IPS-20b (cell line): ENCODE measurements around the gene B4GALNT2.
"Not testable (repeated sequence)": the region's sequence is repeated elsewhere in the genome, so short reads cannot be mapped to it uniquely, and the experiment has no call there.

ENCODE experiments used
- H3K27ac ChIP-seq: one replicate; pipeline ENCODE4 v1.5.1; 2013; ENCODE audit warnings: low read length
- H3K27me3 ChIP-seq: 2 replicates; pipeline ENCODE4 v1.6.1; 2013; ENCODE audit warnings: mild to moderate bottlenecking, low read length, inconsistent platforms; ENCODE audit not compliant: insufficient read depth
- H3K36me3 ChIP-seq: 2 replicates; pipeline ENCODE4 v1.6.1; 2013; ENCODE audit warnings: low read depth, mild to moderate bottlenecking, inconsistent platforms, low read length, moderate library complexity; ENCODE audit not compliant: insufficient read depth
- H3K4me1 ChIP-seq: 2 replicates; pipeline ENCODE4 v1.6.1; 2013; ENCODE audit warnings: mild to moderate bottlenecking, control low read depth, inconsistent platforms, low read length, moderate library complexity; ENCODE audit not compliant: insufficient read depth
- H3K4me3 ChIP-seq: 2 replicates; pipeline ENCODE4 v1.5.1; 2013; ENCODE audit warnings: mild to moderate bottlenecking, low read length, inconsistent platforms
- H3K9ac ChIP-seq: 2 replicates; pipeline ENCODE4 v1.6.1; 2013; ENCODE audit warnings: low read depth, mild to moderate bottlenecking, inconsistent platforms, low read length, moderate library complexity
- H3K9me3 ChIP-seq: 2 replicates; pipeline ENCODE4 v1.6.1; 2013; ENCODE audit warnings: mild to moderate bottlenecking, low read depth, low read length, inconsistent platforms; ENCODE audit not compliant: insufficient read depth

Gene B4GALNT2

DNA sequence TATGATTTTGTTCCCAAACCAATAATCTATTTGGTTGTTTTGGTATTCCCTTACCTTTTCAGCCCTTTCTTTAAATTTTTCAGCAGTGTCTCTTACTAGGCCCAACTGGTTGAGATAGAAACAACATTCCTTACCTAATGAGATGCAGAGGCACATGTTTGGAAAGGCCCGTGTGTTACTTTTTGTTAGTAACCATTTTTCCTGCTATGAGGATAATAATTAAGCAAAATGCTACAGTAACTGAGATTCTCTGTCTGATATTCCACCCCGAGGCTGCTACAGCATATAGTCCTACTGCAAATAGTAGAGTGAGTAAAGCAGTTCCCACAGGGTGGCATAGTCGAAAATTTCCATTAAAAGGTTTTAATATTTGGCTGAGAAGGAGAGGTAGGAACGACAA is 10.0 kb upstream of the B4GALNT2 start:
- Histone ChIP-seq H3K9ac (no peak overlapping the region), H3K27ac (no peak overlapping the region), H3K36me3 (no peaks in the 10 kb centered on the region), H3K27me3 (no peaks in the 10 kb centered on the region), H3K4me1 (no peaks in the 10 kb centered on the region), H3K4me3 (no peak overlapping the region), H3K9me3 (peaks cover 10% of the 10 kb centered on the region; the same call in 1 of the 2 replicates)

DNA sequence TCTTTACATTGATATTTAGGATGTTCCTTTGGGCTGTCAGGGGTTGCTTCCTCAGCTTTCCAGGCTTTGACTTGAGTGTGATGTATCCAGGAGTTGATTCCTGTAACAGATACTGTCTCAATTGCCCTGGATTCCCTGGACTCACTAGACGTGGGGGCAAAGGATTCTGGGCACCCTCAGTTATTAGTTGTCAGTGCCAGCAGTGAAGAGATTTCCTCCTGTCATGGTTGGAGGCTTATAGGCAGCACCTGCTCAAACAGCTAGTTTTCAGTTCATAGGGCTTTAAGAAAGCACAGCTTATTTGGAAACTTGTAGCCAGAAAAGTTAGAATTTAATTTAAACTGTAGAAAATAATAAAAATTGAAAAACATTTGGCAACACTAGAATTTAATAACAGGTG is 9.5 kb upstream of the B4GALNT2 start:
- H3K9me3 ChIP-seq, result peaks cover 11% of the 10 kb centered on the region; the same call in 1 of the 2 replicates
- no peaks in the 10 kb centered on the region for H3K36me3 ChIP-seq
- no peaks in the 10 kb centered on the region for H3K4me1 ChIP-seq
- no peaks in the 10 kb centered on the region for H3K27me3 ChIP-seq
- no peak overlapping the region for H3K4me3 ChIP-seq
- H3K27ac ChIP-seq, result no peak overlapping the region
- H3K9ac ChIP-seq, result no peak overlapping the region

DNA sequence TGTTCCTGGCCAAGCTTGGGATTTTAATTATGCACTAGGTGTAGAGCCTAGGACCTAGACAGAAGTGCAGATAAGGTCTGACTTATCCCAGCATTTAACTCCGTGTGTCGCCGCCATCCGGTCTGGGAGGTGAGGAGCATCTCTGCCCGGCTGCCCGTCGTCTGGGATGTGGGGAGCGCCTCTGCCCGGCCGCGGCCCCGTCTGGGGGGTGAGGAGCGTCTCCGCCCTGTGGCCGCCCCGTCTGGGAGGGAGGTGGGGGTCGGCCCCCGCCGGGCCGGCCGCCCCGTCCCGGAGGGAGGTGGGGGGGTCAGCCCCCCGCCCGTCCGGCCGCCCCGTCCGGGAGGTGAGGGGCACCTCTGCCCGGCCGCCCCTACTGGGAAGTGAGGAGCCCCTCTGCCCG is 7.1 kb upstream of the B4GALNT2 start:
- Histone ChIP-seq H3K4me3 (no peak overlapping the region), H3K27me3 (peaks cover 9% of the 10 kb centered on the region)

GRCh38 chr17:49126183-49126859 is 6.2 kb upstream of the B4GALNT2 start:
- H3K27ac ChIP-seq, H3K4me1 ChIP-seq, H3K36me3 ChIP-seq, H3K9ac ChIP-seq, H3K4me3 ChIP-seq: not testable (repeated sequence)
- Histone ChIP-seq H3K27me3 (peaks cover 17% of the 10 kb centered on the region), H3K9me3 (peaks cover 26% of the 10 kb centered on the region)

More for the DNA sequence above, 7.1 kb upstream of the B4GALNT2 start:
- Histone ChIP-seq H3K9me3 (peaks cover 31% of the 10 kb centered on the region), H3K9ac (no peak overlapping the region), H3K4me1 (no peaks in the 10 kb centered on the region), H3K27ac (no peak overlapping the region), H3K36me3 (no peaks in the 10 kb centered on the region)

DNA sequence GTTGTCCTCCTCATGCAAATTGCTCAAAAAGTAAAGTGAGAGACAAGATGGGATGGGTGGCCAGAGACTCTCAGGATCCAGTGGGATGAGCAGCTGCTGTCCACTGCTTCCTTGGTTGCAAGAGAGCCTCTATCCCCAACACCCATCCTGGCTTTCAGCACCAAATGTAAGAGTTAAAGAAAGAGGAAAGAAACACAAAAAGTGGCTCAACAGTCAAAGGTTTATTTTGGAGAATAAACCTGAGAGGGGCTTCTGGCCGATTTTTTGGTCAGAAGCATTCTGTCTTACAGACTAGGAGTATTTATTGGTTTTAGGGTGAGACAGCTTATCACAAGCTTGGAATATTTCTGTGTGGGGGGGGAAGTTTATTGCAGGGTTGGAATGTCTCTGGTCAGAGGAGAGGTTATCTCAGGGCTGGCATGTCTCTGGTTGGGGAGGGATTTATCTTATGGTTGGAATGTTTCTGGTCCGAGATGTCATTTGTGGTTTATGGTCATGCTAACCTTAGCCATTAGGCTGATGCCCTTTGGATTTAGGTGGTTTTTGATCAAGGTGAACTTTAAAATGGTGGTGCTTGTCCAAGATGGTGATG is 3.1 kb upstream of the B4GALNT2 start:
- not testable (repeated sequence) for H3K36me3 ChIP-seq, H3K4me1 ChIP-seq, H3K27ac ChIP-seq, H3K4me3 ChIP-seq, H3K9ac ChIP-seq
- peaks cover 49% of the 10 kb centered on the region for H3K27me3 ChIP-seq
- H3K9me3 ChIP-seq, result peaks cover 21% of the 10 kb centered on the region

- H3K9ac ChIP-seq, result no peak overlapping the region
- H3K4me1 ChIP-seq, result no peaks in the 10 kb centered on the region
- H3K27me3 ChIP-seq, result peaks cover 49% of the 10 kb centered on the region
- no peak overlapping the region for H3K27ac ChIP-seq
- no peaks in the 10 kb centered on the region for H3K36me3 ChIP-seq
- peaks cover 21% of the 10 kb centered on the region for H3K9me3 ChIP-seq
- H3K4me3 ChIP-seq, result no peak overlapping the region
Measured at GRCh38 chr17:49130891-49131290, 1.7 kb upstream of the B4GALNT2 start.

GRCh38 chr17:49132317-49132698 is 261 bp upstream of the B4GALNT2 start:
- H3K36me3 ChIP-seq, result no peaks in the 10 kb centered on the region
- no peak overlapping the region for H3K9ac ChIP-seq
- no peak overlapping the region for H3K27ac ChIP-seq
- H3K4me1 ChIP-seq, result no peaks in the 10 kb centered on the region
- H3K27me3 ChIP-seq, result peaks cover 49% of the 10 kb centered on the region
- H3K9me3 ChIP-seq, result peaks cover 21% of the 10 kb centered on the region
- H3K4me3 ChIP-seq, result peak overlapping the region; percentile 68

- H3K36me3 ChIP-seq, result no peaks in the 10 kb centered on the region
- H3K27ac ChIP-seq, result no peak overlapping the region
- H3K4me3 ChIP-seq, result no peak overlapping the region
- H3K4me1 ChIP-seq, result no peaks in the 10 kb centered on the region
- H3K9ac ChIP-seq, result no peak overlapping the region
- H3K27me3 ChIP-seq, result peaks cover 31% of the 10 kb centered on the region
- no peaks in the 10 kb centered on the region for H3K9me3 ChIP-seq
Measured at GRCh38 chr17:49136335-49136734, 3.8 kb downstream of the B4GALNT2 start.

- not testable (repeated sequence) for H3K9ac ChIP-seq, H3K4me3 ChIP-seq, H3K4me1 ChIP-seq, H3K36me3 ChIP-seq, H3K27ac ChIP-seq, H3K27me3 ChIP-seq, H3K9me3 ChIP-seq
Measured at GRCh38 chr17:49145654-49146053, 13.1 kb downstream of the B4GALNT2 start.

DNA sequence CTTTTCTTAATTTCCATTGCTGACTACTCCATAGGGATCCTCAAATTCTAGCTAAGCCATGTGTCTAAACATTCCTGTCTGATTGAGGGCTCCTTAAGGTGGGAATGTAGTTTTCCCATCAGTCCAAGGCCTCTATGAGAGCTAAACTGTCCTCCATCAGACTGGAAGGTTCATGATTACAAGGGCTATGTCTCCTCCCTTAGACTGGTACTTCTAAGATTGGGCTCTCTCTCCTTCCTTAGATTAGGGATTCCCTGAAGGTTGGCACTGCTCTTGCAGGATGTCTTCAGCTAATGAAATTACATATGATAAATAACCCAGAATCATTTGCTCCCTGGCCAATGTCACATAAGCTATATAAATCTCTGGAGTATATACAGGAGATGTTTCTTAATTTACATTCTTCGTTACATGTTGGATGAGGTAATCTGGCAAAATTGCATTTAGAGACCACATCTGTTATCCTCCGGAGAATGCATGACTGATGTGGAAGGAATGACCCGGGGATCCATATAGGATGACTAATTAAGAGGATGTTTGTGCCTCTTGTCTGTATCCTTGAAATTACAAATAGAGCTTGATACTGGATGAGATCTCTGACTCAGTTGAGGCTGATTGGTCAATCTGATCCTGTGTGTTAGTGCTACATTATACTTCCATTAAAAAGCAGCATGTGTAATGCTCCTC is 14.2 kb downstream of the B4GALNT2 start:
- H3K27me3 ChIP-seq, result no peaks in the 10 kb centered on the region
- H3K27ac ChIP-seq, result no peak overlapping the region
- no peak overlapping the region for H3K9ac ChIP-seq
- H3K36me3 ChIP-seq, result no peaks in the 10 kb centered on the region
- H3K4me1 ChIP-seq, result no peaks in the 10 kb centered on the region
- H3K4me3 ChIP-seq, result no peak overlapping the region
- no peaks in the 10 kb centered on the region for H3K9me3 ChIP-seq

- Histone ChIP-seq H3K9me3 (no peaks in the 10 kb centered on the region), H3K9ac (no peak overlapping the region), H3K27ac (no peak overlapping the region), H3K27me3 (no peaks in the 10 kb centered on the region), H3K4me3 (no peak overlapping the region), H3K4me1 (no peaks in the 10 kb centered on the region), H3K36me3 (no peaks in the 10 kb centered on the region)
Measured at GRCh38 chr17:49148171-49148570, 15.6 kb downstream of the B4GALNT2 start.

DNA sequence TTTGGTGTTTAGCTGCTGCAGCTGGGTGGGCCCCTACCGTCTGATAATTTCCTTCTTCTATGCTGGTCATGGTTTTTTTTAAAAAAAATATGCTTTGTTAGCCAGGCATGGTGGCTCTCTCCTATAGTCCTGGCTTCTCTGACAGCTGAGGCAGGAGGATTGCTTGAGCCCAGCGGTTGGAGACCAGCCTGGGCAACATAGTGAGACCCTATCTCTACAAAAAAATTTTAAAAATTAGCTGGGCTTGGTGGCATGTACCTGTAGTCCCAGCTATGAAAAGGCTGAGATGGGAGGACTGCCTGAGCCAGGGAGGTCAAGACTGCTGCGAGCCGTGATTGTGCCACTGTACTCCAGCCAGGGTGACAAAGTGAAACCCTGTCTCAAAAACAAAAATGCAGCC is 19.4 kb downstream of the B4GALNT2 start:
- Histone ChIP-seq H3K27ac (no peak overlapping the region), H3K4me1 (no peaks in the 10 kb centered on the region), H3K9ac (no peak overlapping the region), H3K27me3 (no peaks in the 10 kb centered on the region), H3K9me3 (no peaks in the 10 kb centered on the region), H3K4me3 (no peak overlapping the region), H3K36me3 (no peaks in the 10 kb centered on the region)
